ENCODE results near the gene OR10AD1. TPM values are rescaled to one million over a fixed set of nuclear protein-coding genes. Genes with fewer than 3 reads are reported as not detected.
A peak's percentile ranks its signal among the peaks of the same experiment; 100 is the strongest.

Gene OR10AD1
- total and polyA plus RNA-seq, 9 of the 15 experiments (the other 6 are each of a cell fraction or from before 2014, with no cell fraction given) = not detected

DNA sequence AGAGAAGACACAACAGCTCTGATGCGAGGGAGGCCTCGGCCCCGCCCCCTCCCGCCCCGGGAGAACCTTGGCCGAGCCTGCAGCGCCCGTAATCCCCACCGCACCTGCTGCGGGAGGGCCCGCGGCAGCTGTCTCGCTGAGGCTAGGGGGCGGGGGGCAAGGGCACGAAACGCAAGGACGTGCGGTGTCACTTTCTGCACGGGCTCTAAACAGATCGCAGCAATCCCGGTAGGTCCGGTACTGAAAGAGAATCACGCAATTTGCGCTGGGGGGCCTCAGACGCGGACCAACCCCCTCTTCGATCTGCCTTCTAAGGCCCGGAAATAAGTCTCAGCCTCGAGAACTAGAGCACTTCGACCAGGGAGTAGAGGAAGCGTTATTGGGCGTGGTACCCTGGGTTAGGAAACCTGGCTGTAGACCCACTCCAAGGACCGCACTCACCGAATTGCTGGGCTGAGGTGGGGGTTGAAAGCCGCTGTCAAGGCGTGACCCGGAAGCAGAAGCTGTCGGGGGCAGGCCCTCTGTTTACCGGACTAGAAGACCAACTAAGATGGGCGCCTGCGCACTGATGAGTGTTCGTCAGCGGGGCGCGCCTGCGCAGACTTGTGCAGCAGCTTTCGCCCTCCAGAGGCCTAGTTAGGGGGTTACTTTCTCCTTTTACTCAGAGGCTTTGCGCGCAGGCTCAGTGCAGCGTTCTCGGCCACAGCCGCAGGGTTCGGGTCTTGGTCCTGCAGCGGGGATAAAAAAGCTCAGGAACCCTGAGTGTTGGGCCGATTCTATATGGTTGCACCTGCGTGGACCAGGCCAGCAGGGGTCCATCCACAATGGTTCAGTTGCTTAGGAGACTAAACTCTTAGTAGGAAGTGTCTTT, 45.8 kb downstream of the OR10AD1 start, which contains the start of gene ASB8 (continued):
- TF ChIP-seq ARID4B (CRISPR knock-in tag; IDR thresholded peaks at IDR 0.05) (peak; percentile 93), ZFP1 (CRISPR knock-in tag; IDR thresholded peaks at IDR 0.05) (no peak), ESRRA (IDR thresholded peaks at IDR 0.05; ENCODE audit: borderline replicate concordance, low read depth) (no peak; the same call in none of the 2 replicates), RHOXF2B (CRISPR knock-in tag; conservative IDR thresholded peaks at IDR 0.05) (no peak), FOSL1 (tag; conservative IDR thresholded peaks at IDR 0.05) (no peak), PRPF4 (IDR thresholded peaks at IDR 0.05; ENCODE audit: insufficient read depth, low read depth, low read length, poor library complexity, severe bottlenecking) (no peak), HMG20A (CRISPR knock-in tag; conservative IDR thresholded peaks at IDR 0.05) (no peak), ZNF609 (CRISPR knock-in tag; IDR thresholded peaks at IDR 0.05; ENCODE audit: borderline replicate concordance) (no peak), TBP (optimal IDR thresholded peaks at IDR 0.05; ENCODE audit: low read depth, low read length) (peak; percentile 77), ZFP30 (CRISPR knock-in tag; IDR thresholded peaks at IDR 0.05; ENCODE audit: borderline replicate concordance) (no peak), YY1 (IDR thresholded peaks at IDR 0.05; ENCODE audit: borderline replicate concordance in 1 of 3, control insufficient read depth in 1 of 3, extremely low read depth in 1 of 3, insufficient read depth in 3 of 3, insufficient read length in 1 of 3, insufficient replicate concordance in 2 of 3, low read depth in 1 of 3, low read length in 2 of 3) (peak in 2 of 3 experiments; percentile 15 to 48), ATF4 (CRISPR knock-in tag; IDR thresholded peaks at IDR 0.05) (no peak)

All from K562 (cell line).